SK-N-SH treated with all-trans-retinoic acid at 6 μM for 48 hours (cell line): Measurements from ENCODE around the gene PRKCI.

Source experiments
- CSDC2 ChIP-seq: fragments of 250-450 bp; sonication (Bioruptor Pico); IDR thresholded peaks from 2 replicates; pipeline ENCODE4 v1.5.0; 2020; ENCODE audit warnings: mild to moderate bottlenecking, moderate library complexity
- TCF4 ChIP-seq: fragments of 250-450 bp; sonication (Bioruptor Pico); IDR thresholded peaks from 2 replicates; pipeline ENCODE4 v1.8.0; 2021; ENCODE audit warnings: mild to moderate bottlenecking, moderate library complexity, borderline replicate concordance
- ZNF70 ChIP-seq: fragments of 450-650 bp; formaldehyde crosslinking; IDR thresholded peaks from 2 replicates; pipeline ENCODE4 v1.5.0; 2020; ENCODE audit warnings: mild to moderate bottlenecking, moderate library complexity

- TF ChIP-seq CSDC2 (CRISPR knock-in tag) (no peak), ZNF70 (no peak), TCF4 (no peak)
Observed at GRCh38 chr3:170180908-170181885, 41.0 kb upstream of the PRKCI start, which contains the start of gene PHC3.
